ENCODE measurements around the gene SEPTIN8.

The SEPTIN8 gene

DNA sequence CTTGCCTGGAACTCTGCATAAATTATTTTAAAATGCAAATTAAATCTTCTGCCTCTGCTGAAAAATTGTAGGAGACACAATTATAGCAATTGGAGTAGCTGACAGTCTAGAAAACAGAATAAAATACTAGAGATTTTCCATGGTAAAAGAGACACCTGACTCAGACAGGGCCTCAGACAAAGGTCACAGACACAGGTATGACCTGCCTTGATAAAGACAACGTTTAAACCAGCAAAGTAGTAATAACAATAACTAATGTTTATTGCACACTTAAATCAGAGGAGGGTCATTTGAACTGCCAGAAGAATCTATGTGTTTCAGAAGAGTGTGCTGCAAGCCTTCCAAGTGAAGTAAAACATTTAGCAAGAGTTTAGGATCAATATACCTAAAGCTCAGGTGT, 40.0 kb upstream of the SEPTIN8 start:
- no peak for DNase-seq (ENCODE audit: low read depth)
- TF ChIP-seq, protein P1, sequence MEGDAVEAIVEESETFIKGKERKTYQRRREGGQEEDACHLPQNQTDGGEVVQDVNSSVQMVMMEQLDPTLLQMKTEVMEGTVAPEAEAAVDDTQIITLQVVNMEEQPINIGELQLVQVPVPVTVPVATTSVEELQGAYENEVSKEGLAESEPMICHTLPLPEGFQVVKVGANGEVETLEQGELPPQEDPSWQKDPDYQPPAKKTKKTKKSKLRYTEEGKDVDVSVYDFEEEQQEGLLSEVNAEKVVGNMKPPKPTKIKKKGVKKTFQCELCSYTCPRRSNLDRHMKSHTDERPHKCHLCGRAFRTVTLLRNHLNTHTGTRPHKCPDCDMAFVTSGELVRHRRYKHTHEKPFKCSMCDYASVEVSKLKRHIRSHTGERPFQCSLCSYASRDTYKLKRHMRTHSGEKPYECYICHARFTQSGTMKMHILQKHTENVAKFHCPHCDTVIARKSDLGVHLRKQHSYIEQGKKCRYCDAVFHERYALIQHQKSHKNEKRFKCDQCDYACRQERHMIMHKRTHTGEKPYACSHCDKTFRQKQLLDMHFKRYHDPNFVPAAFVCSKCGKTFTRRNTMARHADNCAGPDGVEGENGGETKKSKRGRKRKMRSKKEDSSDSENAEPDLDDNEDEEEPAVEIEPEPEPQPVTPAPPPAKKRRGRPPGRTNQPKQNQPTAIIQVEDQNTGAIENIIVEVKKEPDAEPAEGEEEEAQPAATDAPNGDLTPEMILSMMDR (conservative IDR thresholded peaks at IDR 0.05; ENCODE audit: control insufficient read depth, insufficient read depth, low read depth, low read length): no peak
- H3K4me3 ChIP-seq (ENCODE audit: control insufficient read depth, low read depth, low read length): no peak overlapping the region

- no peak for DNase-seq (ENCODE audit: low read depth)
- TF ChIP-seq, protein P1 (conservative IDR thresholded peaks at IDR 0.05; ENCODE audit: control insufficient read depth, insufficient read depth, low read depth, low read length): no peak
- no peak overlapping the region for H3K4me3 ChIP-seq (ENCODE audit: control insufficient read depth, low read depth, low read length)
Measured at GRCh38 chr5:132816554-132816953, 39.5 kb upstream of the SEPTIN8 start.

GRCh38 chr5:132816083-132816482, 39.0 kb upstream of the SEPTIN8 start:
- no peak for DNase-seq (ENCODE audit: low read depth)
- no peak overlapping the region for H3K4me3 ChIP-seq (ENCODE audit: control insufficient read depth, low read depth, low read length)
- TF ChIP-seq, protein P1 (conservative IDR thresholded peaks at IDR 0.05; ENCODE audit: control insufficient read depth, insufficient read depth, low read depth, low read length): no peak

- TF ChIP-seq, protein P1 (conservative IDR thresholded peaks at IDR 0.05; ENCODE audit: control insufficient read depth, insufficient read depth, low read depth, low read length): no peak
- H3K4me3 ChIP-seq (ENCODE audit: control insufficient read depth, low read depth, low read length): no peak overlapping the region
- DNase-seq (ENCODE audit: low read depth): peak; percentile 54
Measured at GRCh38 chr5:132815454-132815853, 38.4 kb upstream of the SEPTIN8 start.

DNA sequence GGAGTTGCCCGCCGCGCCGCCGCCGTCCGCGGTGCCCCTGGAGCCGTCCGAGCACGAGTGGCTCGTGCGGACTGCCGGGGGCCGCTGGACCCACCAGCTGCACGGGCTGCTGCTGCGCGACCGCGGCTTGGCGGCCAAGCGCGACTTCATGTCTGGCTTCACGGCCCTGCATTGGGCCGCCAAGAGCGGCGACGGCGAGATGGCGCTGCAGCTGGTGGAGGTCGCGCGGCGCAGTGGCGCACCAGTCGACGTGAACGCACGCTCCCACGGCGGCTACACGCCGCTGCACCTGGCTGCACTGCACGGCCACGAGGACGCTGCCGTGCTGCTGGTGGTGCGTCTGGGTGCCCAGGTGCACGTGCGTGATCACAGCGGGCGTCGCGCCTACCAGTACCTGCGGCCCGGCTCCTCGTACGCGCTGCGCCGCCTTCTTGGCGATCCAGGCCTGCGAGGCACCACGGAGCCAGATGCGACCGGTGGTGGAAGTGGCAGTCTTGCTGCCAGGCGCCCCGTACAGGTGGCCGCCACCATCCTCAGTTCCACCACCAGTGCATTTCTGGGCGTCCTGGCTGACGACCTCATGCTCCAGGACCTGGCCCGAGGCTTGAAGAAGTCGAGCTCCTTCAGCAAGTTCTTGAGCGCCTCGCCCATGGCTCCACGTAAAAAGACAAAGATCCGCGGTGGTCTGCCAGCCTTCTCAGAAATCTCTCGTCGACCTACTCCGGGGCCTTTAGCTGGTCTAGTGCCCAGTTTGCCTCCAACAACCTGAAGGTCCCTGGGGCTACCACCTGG, 37.7 kb upstream of the SEPTIN8 start:
- DNase-seq (ENCODE audit: low read depth): no peak
- H3K4me3 ChIP-seq (ENCODE audit: control insufficient read depth, low read depth, low read length): no peak overlapping the region
- TF ChIP-seq, protein P1 (conservative IDR thresholded peaks at IDR 0.05; ENCODE audit: control insufficient read depth, insufficient read depth, low read depth, low read length): no peak

- DNase-seq (ENCODE audit: low read depth): no peak
- TF ChIP-seq, protein P1 (conservative IDR thresholded peaks at IDR 0.05; ENCODE audit: control insufficient read depth, insufficient read depth, low read depth, low read length): no peak
- H3K4me3 ChIP-seq (ENCODE audit: control insufficient read depth, low read depth, low read length): no peak overlapping the region
Measured at GRCh38 chr5:132813599-132814502, 36.8 kb upstream of the SEPTIN8 start.
